Activated CD8-positive, alpha-beta T cell treated with anti-CD3 and anti-CD28 coated beads for 36 hours (primary cell): ENCODE results near the gene PDRG1. TPM values are rescaled to one million over a fixed set of nuclear protein-coding genes. Genes with fewer than 3 reads are reported as not detected.
"Not testable (repeated sequence)": the region's sequence is repeated elsewhere in the genome, so short reads cannot be mapped to it uniquely, and the experiment has no call there.

ENCODE experiments used
- ATAC-seq: fragments of 200-7000 bp; cut with Tn5 transposase; one replicate; pipeline ENCODE4 v1.10.0; 2021; ENCODE audit warnings: mild to moderate bottlenecking, moderate library complexity
- CTCF ChIA-PET: fragments of 350-600 bp; sonication (Branson Sonifier 250); formaldehyde crosslinking; loops from one replicate; lab custom pipeline; 2021; ENCODE audit warnings: antibody characterized with exemption; lab: Charles Lee
- POLR2A ChIA-PET: fragments of 350-600 bp; sonication (Branson Sonifier 250); formaldehyde crosslinking; loops from one replicate; lab custom pipeline; 2021; ENCODE audit warnings: antibody characterized with exemption; lab: Charles Lee
- DNase-seq: peaks from one replicate; pipeline ENCODE4 v3.0.0-alpha.2; 2020
- H3K27ac Mint-ChIP-seq: one replicate; pipeline ENCODE4 v1.8.0; 2021; ENCODE audit warnings: mild to moderate bottlenecking, mixed read lengths
- H3K27me3 Mint-ChIP-seq: one replicate; pipeline ENCODE4 v1.8.0; 2021; ENCODE audit warnings: mixed read lengths
- H3K36me3 Mint-ChIP-seq: one replicate; pipeline ENCODE4 v1.8.0; 2021; ENCODE audit warnings: low read depth, mixed read lengths
- H3K4me1 Mint-ChIP-seq: one replicate; pipeline ENCODE4 v1.8.0; 2021; ENCODE audit warnings: low read depth, mixed read lengths
- H3K4me3 Mint-ChIP-seq: one replicate; pipeline ENCODE4 v1.8.0; 2021; ENCODE audit warnings: mild to moderate bottlenecking, moderate library complexity, mixed read lengths
- H3K9me3 Mint-ChIP-seq: one replicate; pipeline ENCODE4 v1.8.0; 2021; ENCODE audit warnings: mixed read lengths
- CTCF ChIP-seq: fragments of 200-600 bp; IDR thresholded peaks from one replicate; pipeline ENCODE4 v1.8.0; 2022; ENCODE audit warnings: antibody characterized with exemption, mild to moderate bottlenecking
- intact Hi-C: fragments of 100-400 bp; cut with micrococcal nuclease; formaldehyde crosslinking; loops from one replicate; pipeline ENCODE4 v1.10.0; 2022
- total RNA-seq, 2 experiments: library from RNA; stranded (reverse); gene quantifications; one replicate each; pipeline ENCODE4 v1.2.3, GENCODE V29; 2021

The PDRG1 gene
- total RNA-seq, 2 experiments from 2014 or later, result 17.7 to 18.3 TPM

DNA sequence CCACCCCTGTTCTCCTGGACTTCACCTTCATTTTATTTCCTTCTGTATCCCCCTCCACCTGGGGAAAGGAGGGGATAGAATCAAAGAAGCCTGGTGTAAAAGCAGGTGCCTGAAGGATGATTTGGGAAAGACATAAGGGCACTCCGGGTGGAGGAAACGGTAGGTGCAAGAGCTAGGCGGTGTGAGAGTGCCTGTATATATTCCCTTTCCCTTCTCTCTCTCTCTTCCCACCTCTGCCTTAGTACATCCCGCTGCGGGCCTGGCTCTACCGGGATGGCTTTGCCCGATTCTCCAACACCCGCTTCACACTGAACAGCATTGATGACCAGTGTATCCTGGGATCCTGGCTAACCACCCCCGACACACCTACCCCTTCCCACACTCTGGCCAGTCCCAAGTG is 26.2 kb downstream of the PDRG1 start:
- Mint-ChIP-seq H3K27me3 (peaks cover 20% of the 10 kb centered on the region), H3K4me3 (no peak overlapping the region), H3K9me3 (no peaks in the 10 kb centered on the region), H3K4me1 (peaks cover 13% of the 10 kb centered on the region), H3K36me3 (no peaks in the 10 kb centered on the region), H3K27ac (no peak overlapping the region)
- no peak for DNase-seq
- ATAC-seq, result no peak
- ChIA-PET POLR2A (no interaction called here), CTCF (no interaction called here)
- intact Hi-C loops, result no loop called here
- no peak for TF ChIP-seq CTCF

- peaks cover 25% of the 10 kb centered on the region for H3K27me3 Mint-ChIP-seq
- H3K4me1 Mint-ChIP-seq, result peaks cover 13% of the 10 kb centered on the region
- ChIA-PET CTCF (interaction anchor here (2.1 kb wide), 1 partner anchor 71 kb away, joined by 6 read pairs; no protein-coding TSS in a partner anchor), POLR2A (no interaction called here)
- no peak for ATAC-seq
- no peak for DNase-seq
- TF ChIP-seq CTCF, result no peak
- H3K36me3 Mint-ChIP-seq, result no peaks in the 10 kb centered on the region
- intact Hi-C loops, result no loop called here
- no peak overlapping the region for H3K27ac Mint-ChIP-seq
- no peaks in the 10 kb centered on the region for H3K9me3 Mint-ChIP-seq
- H3K4me3 Mint-ChIP-seq, result no peak overlapping the region
Observed at GRCh38 chr20:31924561-31924960, 27.3 kb downstream of the PDRG1 start.

GRCh38 chr20:31923388-31924331 is 28.2 kb downstream of the PDRG1 start:
- DNase-seq (peak; percentile 69), ATAC-seq (peak; percentile 93)
- H3K27ac Mint-ChIP-seq, result no peak overlapping the region
- no peak for TF ChIP-seq CTCF
- H3K27me3 Mint-ChIP-seq, result peaks cover 26% of the 10 kb centered on the region
- H3K36me3 Mint-ChIP-seq, result no peaks in the 10 kb centered on the region
- no peaks in the 10 kb centered on the region for H3K9me3 Mint-ChIP-seq
- peaks cover 13% of the 10 kb centered on the region for H3K4me1 Mint-ChIP-seq
- H3K4me3 Mint-ChIP-seq, result no peak overlapping the region
- ChIA-PET CTCF (interaction anchor here (1.1 to 2.1 kb wide), 3 partner anchors 28 to 107 kb away, joined by 3 to 6 read pairs (median 4); partner anchors contain the start of gene PDRG1), POLR2A (interaction anchor here (0.6 kb wide), 1 partner anchor 29 kb away, joined by 4 read pairs; no protein-coding TSS in a partner anchor)
- intact Hi-C loops, result no loop called here

DNA sequence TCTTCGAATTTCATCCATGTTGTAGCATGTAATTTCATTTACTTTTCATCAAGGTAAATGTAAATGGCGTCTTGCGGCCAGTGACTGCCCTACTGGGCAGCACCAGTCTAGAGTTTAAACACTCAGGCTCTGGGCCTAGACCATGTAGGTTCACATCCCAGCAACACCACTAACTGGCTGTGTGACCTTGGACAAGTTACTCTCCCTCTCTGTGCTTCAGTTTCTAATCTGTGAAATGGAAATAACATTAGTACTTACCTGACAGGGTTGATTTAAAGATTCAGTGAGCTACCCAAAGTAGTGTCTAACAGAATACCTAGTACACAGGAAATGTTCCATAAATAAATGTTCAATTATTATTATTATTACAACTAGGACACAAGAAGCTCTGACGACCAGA is 29.3 kb downstream of the PDRG1 start:
- ChIA-PET POLR2A (interaction anchor here (0.6 kb wide), 1 partner anchor 30 kb away, joined by 4 read pairs; no protein-coding TSS in a partner anchor), CTCF (interaction anchor here (1.1 kb wide), 1 partner anchor 29 kb away, joined by 3 read pairs; the partner anchor contains the start of gene PDRG1)
- no peaks in the 10 kb centered on the region for H3K36me3 Mint-ChIP-seq
- H3K4me3 Mint-ChIP-seq, result no peak overlapping the region
- TF ChIP-seq CTCF, result no peak
- H3K27ac Mint-ChIP-seq, result no peak overlapping the region
- peaks cover 13% of the 10 kb centered on the region for H3K4me1 Mint-ChIP-seq
- ATAC-seq (no peak), DNase-seq (no peak)
- no peaks in the 10 kb centered on the region for H3K9me3 Mint-ChIP-seq
- H3K27me3 Mint-ChIP-seq, result peaks cover 32% of the 10 kb centered on the region
- intact Hi-C loops, result no loop called here

GRCh38 chr20:31922181-31922580 is 29.7 kb downstream of the PDRG1 start:
- intact Hi-C loops, result no loop called here
- POLR2A ChIA-PET, result no interaction called here
- H3K27me3 Mint-ChIP-seq, result peaks cover 32% of the 10 kb centered on the region

GRCh38 chr20:31921480-31921879 is 30.4 kb downstream of the PDRG1 start:
- CTCF ChIA-PET, intact Hi-C loops: not testable (repeated sequence)
- peaks cover 32% of the 10 kb centered on the region for H3K27me3 Mint-ChIP-seq

More at GRCh38 chr20:31922181-31922580, 29.7 kb downstream of the PDRG1 start:
- no peak for TF ChIP-seq CTCF
- no peaks in the 10 kb centered on the region for H3K36me3 Mint-ChIP-seq
- CTCF ChIA-PET, result no interaction called here
- DNase-seq (no peak), ATAC-seq (no peak)
- no peak overlapping the region for H3K27ac Mint-ChIP-seq
- H3K4me1 Mint-ChIP-seq, result peaks cover 13% of the 10 kb centered on the region
- H3K9me3 Mint-ChIP-seq, result no peaks in the 10 kb centered on the region
- H3K4me3 Mint-ChIP-seq, result no peak overlapping the region

More at GRCh38 chr20:31921480-31921879, 30.4 kb downstream of the PDRG1 start:
- H3K4me3 Mint-ChIP-seq, ATAC-seq, H3K9me3 Mint-ChIP-seq, DNase-seq, H3K36me3 Mint-ChIP-seq, H3K27ac Mint-ChIP-seq, POLR2A ChIA-PET: not testable (repeated sequence)
- peaks cover 13% of the 10 kb centered on the region for H3K4me1 Mint-ChIP-seq
